ENCODE measurements around the gene CXCR5. TPM values are rescaled to one million over a fixed set of nuclear protein-coding genes. Genes with fewer than 3 reads are reported as not detected.

The CXCR5 gene
- total and polyA plus RNA-seq, 10 of the 15 experiments (the other 5 are each of a cell fraction or from before 2014, with no cell fraction given) = 0.03 to 0.63 (median 0.25) TPM

GRCh38 chr11:118838905-118839553, 44.7 kb upstream of the CXCR5 start (continued):
- TF ChIP-seq, protein P1, sequence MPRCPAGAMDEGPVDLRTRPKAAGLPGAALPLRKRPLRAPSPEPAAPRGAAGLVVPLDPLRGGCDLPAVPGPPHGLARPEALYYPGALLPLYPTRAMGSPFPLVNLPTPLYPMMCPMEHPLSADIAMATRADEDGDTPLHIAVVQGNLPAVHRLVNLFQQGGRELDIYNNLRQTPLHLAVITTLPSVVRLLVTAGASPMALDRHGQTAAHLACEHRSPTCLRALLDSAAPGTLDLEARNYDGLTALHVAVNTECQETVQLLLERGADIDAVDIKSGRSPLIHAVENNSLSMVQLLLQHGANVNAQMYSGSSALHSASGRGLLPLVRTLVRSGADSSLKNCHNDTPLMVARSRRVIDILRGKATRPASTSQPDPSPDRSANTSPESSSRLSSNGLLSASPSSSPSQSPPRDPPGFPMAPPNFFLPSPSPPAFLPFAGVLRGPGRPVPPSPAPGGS (IDR thresholded peaks at IDR 0.05; ENCODE audit: borderline replicate concordance, insufficient read depth, low read depth, low read length, poor library complexity, severe bottlenecking) = peak; percentile 59
- 0 out of 2 replicates have a peak, but pooled peaks have one; percentile 58 for TF ChIP-seq CHD4 (IDR thresholded peaks at IDR 0.05)
- TF ChIP-seq ZNF592 (IDR thresholded peaks at IDR 0.05) = no peak
- TF ChIP-seq POU2F2 (IDR thresholded peaks at IDR 0.05; ENCODE audit: borderline replicate concordance, low read depth, low read length) = peak; percentile 24; the same call in 1 of the 3 replicates
- TF ChIP-seq ZZZ3 (IDR thresholded peaks at IDR 0.05; ENCODE audit: control insufficient read depth, insufficient read length, low read depth) = no peak
- no peak for TF ChIP-seq RB1 (IDR thresholded peaks at IDR 0.05; ENCODE audit: borderline replicate concordance)
- no peak for TF ChIP-seq KAT2A (conservative IDR thresholded peaks at IDR 0.05; ENCODE audit: control insufficient read depth, low read depth, low read length)
- 0 out of 2 replicates have a peak, but pooled peaks have one; percentile 40 for TF ChIP-seq ZNF207 (IDR thresholded peaks at IDR 0.05; ENCODE audit: borderline replicate concordance)
- TF ChIP-seq YY1 (IDR thresholded peaks at IDR 0.05; ENCODE audit: low read depth, low read length) = no peak
- TF ChIP-seq EZH2 (IDR thresholded peaks at IDR 0.05; ENCODE audit: borderline replicate concordance, control insufficient read depth, low read depth, low read length) = no peak
- TF ChIP-seq IRF3 (IDR thresholded peaks at IDR 0.05) = no peak
- no peak for TF ChIP-seq NRF1 (conservative IDR thresholded peaks at IDR 0.05; ENCODE audit: low read depth, low read length)
- peak; percentile 28; the same call in 1 of the 2 replicates for TF ChIP-seq TCF12 (IDR thresholded peaks at IDR 0.05; ENCODE audit: low read depth, low read length)
- TF ChIP-seq FOS (IDR thresholded peaks at IDR 0.05; ENCODE audit: borderline replicate concordance, extremely low read depth, insufficient read length) = no peak
- peak; percentile 91 for TF ChIP-seq RELB (IDR thresholded peaks at IDR 0.05; ENCODE audit: low read depth)
- no peak for TF ChIP-seq STAT3 (IDR thresholded peaks at IDR 0.05; ENCODE audit: low read depth, low read length)
- TF ChIP-seq BACH1 (IDR thresholded peaks at IDR 0.05; ENCODE audit: borderline replicate concordance) = peak; percentile 51; the same call in 1 of the 2 replicates
- TF ChIP-seq ESRRA (IDR thresholded peaks at IDR 0.05; ENCODE audit: low read length) = no peak
- peak; percentile 53 for TF ChIP-seq RUNX3 (IDR thresholded peaks at IDR 0.05; ENCODE audit: low read length)
- no peak for TF ChIP-seq LARP7 (IDR thresholded peaks at IDR 0.05)
- TF ChIP-seq, protein P2, sequence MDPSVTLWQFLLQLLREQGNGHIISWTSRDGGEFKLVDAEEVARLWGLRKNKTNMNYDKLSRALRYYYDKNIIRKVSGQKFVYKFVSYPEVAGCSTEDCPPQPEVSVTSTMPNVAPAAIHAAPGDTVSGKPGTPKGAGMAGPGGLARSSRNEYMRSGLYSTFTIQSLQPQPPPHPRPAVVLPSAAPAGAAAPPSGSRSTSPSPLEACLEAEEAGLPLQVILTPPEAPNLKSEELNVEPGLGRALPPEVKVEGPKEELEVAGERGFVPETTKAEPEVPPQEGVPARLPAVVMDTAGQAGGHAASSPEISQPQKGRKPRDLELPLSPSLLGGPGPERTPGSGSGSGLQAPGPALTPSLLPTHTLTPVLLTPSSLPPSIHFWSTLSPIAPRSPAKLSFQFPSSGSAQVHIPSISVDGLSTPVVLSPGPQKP (IDR thresholded peaks at IDR 0.05; ENCODE audit: low read depth, low read length) = no peak
